ENCODE measurements around the gene GRM7. TPM values are rescaled to one million over a fixed set of nuclear protein-coding genes. Genes with fewer than 3 reads are reported as not detected.

GRM7 gene
- total RNA-seq, 1 donor from 2014 or later = 0.80 TPM

DNA sequence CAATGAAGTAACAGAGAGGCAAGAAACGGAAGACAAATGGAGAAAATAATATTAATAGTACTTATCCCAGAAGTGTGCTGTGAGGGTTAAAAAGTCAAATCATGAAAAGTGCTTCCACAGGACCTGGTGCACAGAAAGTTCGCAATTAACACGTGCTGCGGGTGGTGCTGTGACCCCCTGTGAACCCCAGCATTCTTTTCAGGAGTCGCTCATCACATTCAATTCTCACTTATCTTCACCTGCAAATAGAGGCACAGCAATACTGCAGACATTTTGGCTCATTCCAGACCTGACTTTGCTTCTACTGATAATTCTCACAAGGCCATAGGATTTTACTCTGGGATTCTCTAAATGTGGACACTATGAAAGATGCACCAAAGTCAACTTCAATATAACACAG, 584.4 kb downstream of the GRM7 start:
- no peaks in the 10 kb centered on the region for H3K4me1 Mint-ChIP-seq
- no peaks in the 10 kb centered on the region for H3K4me1 ChIP-seq
- H3K36me3 ChIP-seq = no peaks in the 10 kb centered on the region
- no peaks in the 10 kb centered on the region for H3K79me2 ChIP-seq (ENCODE audit: low read depth)
- no peak overlapping the region for H2AFZ ChIP-seq (replicated peaks)
- no peaks in the 10 kb centered on the region for H3K27me3 Mint-ChIP-seq (ENCODE audit: insufficient read depth, low read depth)
- no peak overlapping the region for H3K27ac Mint-ChIP-seq
- peaks cover 2% of the 10 kb centered on the region for H3K9me3 Mint-ChIP-seq
- no peaks in the 10 kb centered on the region for H3K27me3 ChIP-seq
- no peak overlapping the region for H3K4me2 ChIP-seq
- H3K27ac ChIP-seq = no peak overlapping the region
- H3K9ac ChIP-seq = no peak overlapping the region
- no peak for DNase-seq (ENCODE audit: low spot score)
- H3K4me3 Mint-ChIP-seq = no peak overlapping the region
- no peaks in the 10 kb centered on the region for H3F3A ChIP-seq (ENCODE audit: low read depth)
- H3K36me3 Mint-ChIP-seq = no peaks in the 10 kb centered on the region
- H3K9me3 ChIP-seq (ENCODE audit: low read depth) = no peaks in the 10 kb centered on the region
- H4K20me1 ChIP-seq (ENCODE audit: low read depth) = no peaks in the 10 kb centered on the region
- H3K4me3 ChIP-seq = no peak overlapping the region
- TF ChIP-seq, protein P1, sequence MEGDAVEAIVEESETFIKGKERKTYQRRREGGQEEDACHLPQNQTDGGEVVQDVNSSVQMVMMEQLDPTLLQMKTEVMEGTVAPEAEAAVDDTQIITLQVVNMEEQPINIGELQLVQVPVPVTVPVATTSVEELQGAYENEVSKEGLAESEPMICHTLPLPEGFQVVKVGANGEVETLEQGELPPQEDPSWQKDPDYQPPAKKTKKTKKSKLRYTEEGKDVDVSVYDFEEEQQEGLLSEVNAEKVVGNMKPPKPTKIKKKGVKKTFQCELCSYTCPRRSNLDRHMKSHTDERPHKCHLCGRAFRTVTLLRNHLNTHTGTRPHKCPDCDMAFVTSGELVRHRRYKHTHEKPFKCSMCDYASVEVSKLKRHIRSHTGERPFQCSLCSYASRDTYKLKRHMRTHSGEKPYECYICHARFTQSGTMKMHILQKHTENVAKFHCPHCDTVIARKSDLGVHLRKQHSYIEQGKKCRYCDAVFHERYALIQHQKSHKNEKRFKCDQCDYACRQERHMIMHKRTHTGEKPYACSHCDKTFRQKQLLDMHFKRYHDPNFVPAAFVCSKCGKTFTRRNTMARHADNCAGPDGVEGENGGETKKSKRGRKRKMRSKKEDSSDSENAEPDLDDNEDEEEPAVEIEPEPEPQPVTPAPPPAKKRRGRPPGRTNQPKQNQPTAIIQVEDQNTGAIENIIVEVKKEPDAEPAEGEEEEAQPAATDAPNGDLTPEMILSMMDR (IDR thresholded peaks at IDR 0.05) = no peak
- TF ChIP-seq EZH2phosphoT487 (IDR thresholded peaks at IDR 0.05) (no peak), EZH2 (IDR thresholded peaks at IDR 0.05) (no peak)

DNA sequence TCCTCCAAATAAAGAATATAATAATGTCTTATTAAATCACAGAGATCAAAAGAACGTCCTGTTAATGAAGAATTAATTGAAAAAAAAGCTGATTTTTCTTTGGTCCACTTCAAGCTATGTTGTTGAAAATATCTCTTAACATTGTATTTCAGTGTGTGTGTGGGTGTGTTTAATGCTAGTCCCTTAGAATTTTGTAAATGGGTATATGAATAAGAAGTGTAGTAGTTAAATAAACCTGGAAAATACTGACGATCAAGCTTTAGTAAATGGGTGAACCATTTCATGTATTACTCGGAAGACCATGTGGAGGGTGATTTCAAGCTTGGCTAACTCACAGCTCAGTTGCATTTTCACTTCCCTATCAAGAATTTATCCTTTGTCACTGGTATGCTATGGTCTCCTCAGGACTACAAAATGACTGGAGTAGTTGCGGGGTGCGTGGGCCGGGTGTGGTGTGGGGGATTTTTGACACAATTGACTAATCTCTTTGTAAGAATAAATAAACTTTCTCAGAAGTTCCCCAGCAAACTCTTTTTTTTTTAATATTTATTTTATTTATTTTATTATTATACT, 586.4 kb downstream of the GRM7 start:
- Mint-ChIP-seq H3K4me3 (no peak overlapping the region), H3K27ac (no peak overlapping the region), H3K27me3 (ENCODE audit: insufficient read depth, low read depth) (no peaks in the 10 kb centered on the region), H3K9me3 (peaks cover 2% of the 10 kb centered on the region), H3K4me1 (no peaks in the 10 kb centered on the region), H3K36me3 (no peaks in the 10 kb centered on the region)
- no peak overlapping the region for H2AFZ ChIP-seq (replicated peaks)
- H3K36me3 ChIP-seq = no peaks in the 10 kb centered on the region
- TF ChIP-seq EZH2 (IDR thresholded peaks at IDR 0.05) (no peak), EZH2phosphoT487 (IDR thresholded peaks at IDR 0.05) (no peak)
- TF ChIP-seq, protein P1 (IDR thresholded peaks at IDR 0.05) = no peak
- no peak overlapping the region for H3K27ac ChIP-seq
- H4K20me1 ChIP-seq (ENCODE audit: low read depth) = no peaks in the 10 kb centered on the region
- no peaks in the 10 kb centered on the region for H3K27me3 ChIP-seq
- H3K4me3 ChIP-seq = no peak overlapping the region
- H3K9me3 ChIP-seq (ENCODE audit: low read depth) = no peaks in the 10 kb centered on the region
- no peaks in the 10 kb centered on the region for H3F3A ChIP-seq (ENCODE audit: low read depth)
- no peak overlapping the region for H3K9ac ChIP-seq
- H3K4me2 ChIP-seq = no peak overlapping the region
- DNase-seq (ENCODE audit: low spot score) = no peak
- H3K4me1 ChIP-seq = no peaks in the 10 kb centered on the region
- no peaks in the 10 kb centered on the region for H3K79me2 ChIP-seq (ENCODE audit: low read depth)

DNA sequence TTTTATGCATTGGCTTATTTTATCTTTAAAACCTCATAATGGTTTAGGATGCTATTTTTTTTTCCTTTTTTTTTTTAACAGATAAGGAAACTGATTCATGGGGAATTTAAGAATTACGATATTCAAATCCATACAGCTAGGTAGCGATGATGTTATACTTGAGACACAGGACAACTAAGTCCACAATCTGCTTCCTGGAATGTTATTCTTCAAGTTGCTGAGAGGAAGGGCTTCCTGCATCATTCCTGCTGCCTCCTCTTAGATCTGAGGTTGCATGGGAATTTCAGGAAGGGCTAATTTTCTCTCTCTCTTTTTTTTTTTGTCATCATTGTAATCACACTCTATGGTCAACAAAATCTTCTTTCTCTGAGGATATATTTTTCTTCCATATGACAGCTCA, 595.5 kb downstream of the GRM7 start:
- no peak overlapping the region for H2AFZ ChIP-seq (replicated peaks)
- no peak overlapping the region for H3K27ac Mint-ChIP-seq

More for the DNA sequence above, 595.5 kb downstream of the GRM7 start:
- no peaks in the 10 kb centered on the region for H3K4me1 ChIP-seq
- no peaks in the 10 kb centered on the region for H3K36me3 ChIP-seq
- H3F3A ChIP-seq (ENCODE audit: low read depth) = no peaks in the 10 kb centered on the region
- no peak overlapping the region for H3K4me2 ChIP-seq
- H3K4me1 Mint-ChIP-seq = no peaks in the 10 kb centered on the region
- TF ChIP-seq EZH2phosphoT487 (IDR thresholded peaks at IDR 0.05) = no peak
- TF ChIP-seq, protein P1 (IDR thresholded peaks at IDR 0.05) = no peak
- no peak for TF ChIP-seq EZH2 (IDR thresholded peaks at IDR 0.05)
- no peak for DNase-seq (ENCODE audit: low spot score)
- no peaks in the 10 kb centered on the region for H3K79me2 ChIP-seq (ENCODE audit: low read depth)
- H3K36me3 Mint-ChIP-seq = no peaks in the 10 kb centered on the region
- H3K27me3 Mint-ChIP-seq (ENCODE audit: insufficient read depth, low read depth) = peaks cover 2% of the 10 kb centered on the region
- no peaks in the 10 kb centered on the region for H4K20me1 ChIP-seq (ENCODE audit: low read depth)
- no peak overlapping the region for H3K27ac ChIP-seq
- no peaks in the 10 kb centered on the region for H3K9me3 Mint-ChIP-seq
- H3K27me3 ChIP-seq = no peaks in the 10 kb centered on the region
- no peaks in the 10 kb centered on the region for H3K9me3 ChIP-seq (ENCODE audit: low read depth)
- no peak overlapping the region for H3K4me3 ChIP-seq
- no peak overlapping the region for H3K9ac ChIP-seq
- H3K4me3 Mint-ChIP-seq = no peak overlapping the region

All from neural progenitor cell (in vitro differentiated cells).